GM23248 (cell line): ENCODE data around the gene ERMP1.

Experiments used
- EZH2 ChIP-seq: fragments of 200-600 bp; sonication (generic); IDR thresholded peaks from 2 replicates; pipeline ENCODE4 v1.6.1; 2018; ENCODE audit warnings: antibody characterized with exemption, mild to moderate bottlenecking; ENCODE audit not compliant: insufficient read depth, poor library complexity, severe bottlenecking
- EZH2phosphoT487 ChIP-seq: fragments of 200-600 bp; sonication (generic); IDR thresholded peaks from 2 replicates; pipeline ENCODE4 v1.6.1; 2018; ENCODE audit warnings: antibody characterized with exemption, moderate library complexity, mild to moderate bottlenecking, low read depth; ENCODE audit not compliant: insufficient read depth

DNA sequence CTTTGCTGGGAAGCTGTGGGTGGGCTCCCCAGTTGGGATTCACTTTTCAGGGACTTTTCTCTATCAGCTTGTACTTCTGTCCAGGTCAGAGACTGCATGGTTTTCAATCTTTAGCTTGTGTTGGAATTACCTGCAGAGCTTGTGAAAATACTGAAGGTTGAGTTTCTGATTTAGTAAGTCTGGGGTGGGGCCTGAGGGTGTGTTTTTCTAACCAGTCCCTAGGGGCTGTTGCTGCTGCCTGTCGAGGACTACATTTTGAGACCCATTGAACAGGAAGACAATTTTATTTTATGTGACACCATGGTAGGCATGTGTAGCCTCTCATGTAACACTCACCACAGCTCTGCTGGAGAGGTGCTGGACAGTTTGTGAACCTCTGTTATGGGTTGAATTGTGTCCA, 43.1 kb upstream of the ERMP1 start:
- no peak for TF ChIP-seq EZH2
- no peak for TF ChIP-seq EZH2phosphoT487
